ENCODE data around the gene IGFBP7.

GRCh38 chr4:57020467-57021101 is 89.6 kb downstream of the IGFBP7 start:
- TF ChIP-seq CTCF (IDR thresholded peaks at IDR 0.05; ENCODE audit: low read depth, low read length, poor library complexity, severe bottlenecking) (no peak), EZH2phosphoT487 (IDR thresholded peaks at IDR 0.05; ENCODE audit: borderline replicate concordance, low read length) (no peak)

Data from DOHH2 (cell line).